SK-N-SH (cell line): ENCODE data around the gene TTC38.

Source experiments
- EP300 ChIP-seq, 2 experiments: IDR thresholded peaks; 2 replicates each; pipeline versions ENCODE4 v1.4.0 to v1.6.1; 2012; ENCODE audit warnings: borderline replicate concordance in 1 of 2, low read depth in 1 of 2, low read length in 1 of 2
- FOSL2 ChIP-seq: IDR thresholded peaks from 2 replicates; pipeline ENCODE4 v1.4.0; 2012; ENCODE audit warnings: low read depth, mild to moderate bottlenecking, moderate library complexity, borderline replicate concordance
- NRF1 ChIP-seq: IDR thresholded peaks from 2 replicates; pipeline ENCODE4 v1.6.1; 2012; ENCODE audit warnings: low read depth, mild to moderate bottlenecking, low read length
- POLR2AphosphoS5 ChIP-seq: IDR thresholded peaks from 2 replicates; pipeline ENCODE4 v1.6.1; 2012; ENCODE audit warnings: low read depth, low read length
- RCOR1 ChIP-seq: fragments of 150-350 bp; IDR thresholded peaks from 2 replicates; pipeline ENCODE4 v1.6.1; 2017; ENCODE audit warnings: antibody characterized with exemption, low read length
- TAF1 ChIP-seq: IDR thresholded peaks from 2 replicates; pipeline ENCODE4 v1.6.1; 2012; ENCODE audit warnings: low read depth, mild to moderate bottlenecking, low read length, moderate library complexity, borderline replicate concordance
- YY1 ChIP-seq: IDR thresholded peaks from 2 replicates; pipeline ENCODE4 v1.4.0; 2012; ENCODE audit warnings: low read depth, mild to moderate bottlenecking
- TF ChIP-seq, protein P1 (sequence below): IDR thresholded peaks from 2 replicates; pipeline ENCODE4 v1.6.1; 2012; ENCODE audit warnings: mild to moderate bottlenecking, low read depth, low read length, moderate library complexity
- TF ChIP-seq, protein P2 (sequence below): fragments of 200-600 bp; sonication (generic); IDR thresholded peaks from 2 replicates; pipeline ENCODE4 v1.6.1; 2017; ENCODE audit warnings: antibody characterized with exemption, mild to moderate bottlenecking, moderate library complexity
- TF ChIP-seq, protein P3 (sequence below): IDR thresholded peaks from 2 replicates; pipeline ENCODE4 v1.4.0; 2012; ENCODE audit warnings: low read depth

DNA sequence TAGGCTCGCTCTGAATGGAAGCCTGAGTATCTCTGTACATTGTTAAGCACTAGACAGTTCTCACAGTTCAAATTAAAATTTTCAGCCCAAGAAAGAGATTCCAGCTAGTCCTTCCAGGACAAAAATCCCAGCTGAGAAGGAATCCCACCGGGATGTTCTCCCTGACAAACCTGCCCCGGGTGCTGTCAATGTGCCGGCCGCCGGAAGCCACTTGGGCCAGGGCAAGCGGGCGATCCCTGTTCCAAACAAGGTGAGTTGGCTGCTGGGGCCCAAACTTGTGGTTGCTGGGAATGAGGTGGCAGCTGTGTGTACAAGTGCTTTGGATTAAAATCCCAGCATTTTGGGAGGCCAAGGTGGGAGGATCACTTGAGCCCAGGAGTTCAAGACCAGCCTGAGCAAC is 44.2 kb downstream of the TTC38 start:
- TF ChIP-seq, protein P1, sequence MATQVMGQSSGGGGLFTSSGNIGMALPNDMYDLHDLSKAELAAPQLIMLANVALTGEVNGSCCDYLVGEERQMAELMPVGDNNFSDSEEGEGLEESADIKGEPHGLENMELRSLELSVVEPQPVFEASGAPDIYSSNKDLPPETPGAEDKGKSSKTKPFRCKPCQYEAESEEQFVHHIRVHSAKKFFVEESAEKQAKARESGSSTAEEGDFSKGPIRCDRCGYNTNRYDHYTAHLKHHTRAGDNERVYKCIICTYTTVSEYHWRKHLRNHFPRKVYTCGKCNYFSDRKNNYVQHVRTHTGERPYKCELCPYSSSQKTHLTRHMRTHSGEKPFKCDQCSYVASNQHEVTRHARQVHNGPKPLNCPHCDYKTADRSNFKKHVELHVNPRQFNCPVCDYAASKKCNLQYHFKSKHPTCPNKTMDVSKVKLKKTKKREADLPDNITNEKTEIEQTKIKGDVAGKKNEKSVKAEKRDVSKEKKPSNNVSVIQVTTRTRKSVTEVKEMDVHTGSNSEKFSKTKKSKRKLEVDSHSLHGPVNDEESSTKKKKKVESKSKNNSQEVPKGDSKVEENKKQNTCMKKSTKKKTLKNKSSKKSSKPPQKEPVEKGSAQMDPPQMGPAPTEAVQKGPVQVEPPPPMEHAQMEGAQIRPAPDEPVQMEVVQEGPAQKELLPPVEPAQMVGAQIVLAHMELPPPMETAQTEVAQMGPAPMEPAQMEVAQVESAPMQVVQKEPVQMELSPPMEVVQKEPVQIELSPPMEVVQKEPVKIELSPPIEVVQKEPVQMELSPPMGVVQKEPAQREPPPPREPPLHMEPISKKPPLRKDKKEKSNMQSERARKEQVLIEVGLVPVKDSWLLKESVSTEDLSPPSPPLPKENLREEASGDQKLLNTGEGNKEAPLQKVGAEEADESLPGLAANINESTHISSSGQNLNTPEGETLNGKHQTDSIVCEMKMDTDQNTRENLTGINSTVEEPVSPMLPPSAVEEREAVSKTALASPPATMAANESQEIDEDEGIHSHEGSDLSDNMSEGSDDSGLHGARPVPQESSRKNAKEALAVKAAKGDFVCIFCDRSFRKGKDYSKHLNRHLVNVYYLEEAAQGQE: no peak
- TF ChIP-seq, protein P2, sequence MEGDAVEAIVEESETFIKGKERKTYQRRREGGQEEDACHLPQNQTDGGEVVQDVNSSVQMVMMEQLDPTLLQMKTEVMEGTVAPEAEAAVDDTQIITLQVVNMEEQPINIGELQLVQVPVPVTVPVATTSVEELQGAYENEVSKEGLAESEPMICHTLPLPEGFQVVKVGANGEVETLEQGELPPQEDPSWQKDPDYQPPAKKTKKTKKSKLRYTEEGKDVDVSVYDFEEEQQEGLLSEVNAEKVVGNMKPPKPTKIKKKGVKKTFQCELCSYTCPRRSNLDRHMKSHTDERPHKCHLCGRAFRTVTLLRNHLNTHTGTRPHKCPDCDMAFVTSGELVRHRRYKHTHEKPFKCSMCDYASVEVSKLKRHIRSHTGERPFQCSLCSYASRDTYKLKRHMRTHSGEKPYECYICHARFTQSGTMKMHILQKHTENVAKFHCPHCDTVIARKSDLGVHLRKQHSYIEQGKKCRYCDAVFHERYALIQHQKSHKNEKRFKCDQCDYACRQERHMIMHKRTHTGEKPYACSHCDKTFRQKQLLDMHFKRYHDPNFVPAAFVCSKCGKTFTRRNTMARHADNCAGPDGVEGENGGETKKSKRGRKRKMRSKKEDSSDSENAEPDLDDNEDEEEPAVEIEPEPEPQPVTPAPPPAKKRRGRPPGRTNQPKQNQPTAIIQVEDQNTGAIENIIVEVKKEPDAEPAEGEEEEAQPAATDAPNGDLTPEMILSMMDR: no peak
- TF ChIP-seq EP300 (IDR thresholded peaks at IDR 0.05; ENCODE audit: borderline replicate concordance in 1 of 2, low read depth in 1 of 2, low read length in 1 of 2) (no peak), YY1 (no peak), POLR2AphosphoS5 (no peak), RCOR1 (no peak), NRF1 (no peak), FOSL2 (no peak), TAF1 (no peak)
- TF ChIP-seq, protein P3, sequence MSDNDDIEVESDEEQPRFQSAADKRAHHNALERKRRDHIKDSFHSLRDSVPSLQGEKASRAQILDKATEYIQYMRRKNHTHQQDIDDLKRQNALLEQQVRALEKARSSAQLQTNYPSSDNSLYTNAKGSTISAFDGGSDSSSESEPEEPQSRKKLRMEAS: no peak
